A549 (cell line): ENCODE data around the gene SKIL. TPM values are rescaled to one million over a fixed set of nuclear protein-coding genes. Genes with fewer than 3 reads are reported as not detected.

Source experiments
- ATAC-seq, 2 experiments: fragments of 200-7000 bp in 1 of 2; fragments of >200 bp in 1 of 2; cut with Nextera tagmentation in 1 of 2; cut with Tn5 transposase in 1 of 2; 3 replicates each; pipeline versions ENCODE4 v1.8.0 to v1.9.1; 2018 to 2020; ENCODE audit warnings: mild to moderate bottlenecking in 1 of 2, moderate library complexity in 1 of 2
- CTCF ChIA-PET: fragments of 300-600 bp; sonication (Branson Sonifier 250); formaldehyde crosslinking; extraction: SDS; loops from one replicate; lab custom pipeline; 2021; ENCODE audit warnings: antibody characterized with exemption, inconsistent platforms; lab: Yijun Ruan, JAX
- POLR2A ChIA-PET: fragments of 350-600 bp; formaldehyde crosslinking; extraction: SDS; loops from one replicate; lab custom pipeline; 2021; ENCODE audit warnings: antibody characterized with exemption, inconsistent platforms; lab: Yijun Ruan, JAX
- DNase-seq, 2 experiments: peaks; one replicate each; pipeline versions ENCODE4 v3.0.0 to v3.0.0-alpha.2; 2011 to 2016; ENCODE audit warnings: low read depth in 1 of 2, low spot score in 1 of 2
- FAIRE-seq: peaks from 2 replicates; lab custom pipeline; 2011; peaks lifted over from hg19 to GRCh38; lab: Jason Lieb, UNC
- H3K27ac ChIP-seq, 2 experiments: fragments of >200 bp; sonication (Bioruptor Twin); formaldehyde crosslinking; 3 replicates each; pipeline ENCODE4 v1.5.1; 2016 to 2017
- H3K4me1 ChIP-seq: fragments of >200 bp; sonication (Bioruptor Twin); formaldehyde crosslinking; 3 replicates; pipeline ENCODE4 v1.6.1; 2016
- H3K4me2 ChIP-seq: fragments of >200 bp; sonication (Bioruptor Twin); formaldehyde crosslinking; 3 replicates; pipeline ENCODE4 v1.6.1; 2016
- H3K4me3 ChIP-seq: fragments of >200 bp; sonication (Bioruptor Twin); formaldehyde crosslinking; 3 replicates; pipeline ENCODE4 v1.5.1; 2016
- H3K9me3 ChIP-seq: fragments of >200 bp; sonication (Bioruptor Twin); formaldehyde crosslinking; 3 replicates; pipeline ENCODE4 v1.6.1; 2016
- ATOH8 ChIP-seq: fragments of 250-450 bp; sonication (Bioruptor Pico); IDR thresholded peaks from 2 replicates; pipeline ENCODE4 v1.5.0; 2020; ENCODE audit warnings: low read depth, mild to moderate bottlenecking, moderate library complexity
- BCL3 ChIP-seq: fragments of >200 bp; sonication (Bioruptor Twin); formaldehyde crosslinking; IDR thresholded peaks from 3 replicates; pipeline ENCODE4 v1.6.1; 2016
- BHLHE40 ChIP-seq: IDR thresholded peaks from 2 replicates; pipeline ENCODE4 v1.6.1; 2012; ENCODE audit warnings: low read depth, low read length, inconsistent platforms
- CBX2 ChIP-seq: fragments of 200-600 bp; sonication (generic); IDR thresholded peaks from 2 replicates; pipeline ENCODE4 v1.6.1; 2016; ENCODE audit warnings: low read depth, mild to moderate bottlenecking, borderline replicate concordance
- CBX8 ChIP-seq: fragments of 200-600 bp; sonication (generic); IDR thresholded peaks from 2 replicates; pipeline ENCODE4 v1.6.1; 2016
- CEBPB ChIP-seq, 2 experiments: fragments of >200 bp in 1 of 2; sonication (Bioruptor Twin) in 1 of 2; formaldehyde crosslinking in 1 of 2; IDR thresholded peaks; 2 replicates each; pipeline ENCODE4 v1.6.1; 2012 to 2016
- CHD4 ChIP-seq: fragments of 200-600 bp; sonication (generic); IDR thresholded peaks from 2 replicates; pipeline ENCODE4 v1.6.1; 2016; ENCODE audit warnings: antibody characterized with exemption, mild to moderate bottlenecking, borderline replicate concordance
- E2F6 ChIP-seq: IDR thresholded peaks from 2 replicates; pipeline ENCODE4 v1.6.1; 2012; ENCODE audit warnings: low read depth, borderline replicate concordance
- EHF ChIP-seq: fragments of 250-450 bp; sonication (Bioruptor Pico); IDR thresholded peaks from 2 replicates; pipeline ENCODE4 v1.5.0; 2020; ENCODE audit warnings: mild to moderate bottlenecking
- EP300 ChIP-seq, 2 experiments: fragments of >200 bp; sonication (Bioruptor Twin); formaldehyde crosslinking; IDR thresholded peaks; 2 replicates in 1 of 2; 3 replicates in 1 of 2; pipeline ENCODE4 v1.6.1; 2016 to 2017
- HES2 ChIP-seq: fragments of >200 bp; sonication (Bioruptor Twin); formaldehyde crosslinking; IDR thresholded peaks from 2 replicates; pipeline ENCODE4 v1.6.1; 2016
- JUN ChIP-seq, 2 experiments: fragments of >200 bp; sonication (Bioruptor Twin); formaldehyde crosslinking; IDR thresholded peaks; 2 replicates in 1 of 2; 3 replicates in 1 of 2; pipeline ENCODE4 v1.6.1; 2016 to 2017
- JUNB ChIP-seq: fragments of >200 bp; sonication (Bioruptor Twin); formaldehyde crosslinking; IDR thresholded peaks from 2 replicates; pipeline ENCODE4 v1.6.1; 2016
- KDM1A ChIP-seq: fragments of 200-600 bp; sonication (generic); IDR thresholded peaks from 2 replicates; pipeline ENCODE4 v1.6.1; 2016; ENCODE audit warnings: low read depth, mild to moderate bottlenecking
- KDM5A ChIP-seq: fragments of 200-600 bp; sonication (generic); IDR thresholded peaks from 2 replicates; pipeline ENCODE4 v1.6.1; 2016; ENCODE audit warnings: antibody characterized with exemption, mild to moderate bottlenecking
- MAZ ChIP-seq: fragments of 150-350 bp; IDR thresholded peaks from 2 replicates; pipeline ENCODE4 v1.6.1; 2014; ENCODE audit warnings: antibody characterized with exemption, low read depth, low read length, borderline replicate concordance
- MYC ChIP-seq: IDR thresholded peaks from 2 replicates; pipeline ENCODE4 v1.6.1; 2012; ENCODE audit warnings: mild to moderate bottlenecking, inconsistent platforms, low read length, improper control_type of control experiment, borderline replicate concordance
- PHF8 ChIP-seq: fragments of 200-600 bp; sonication (generic); IDR thresholded peaks from 2 replicates; pipeline ENCODE4 v1.6.1; 2016; ENCODE audit warnings: low read depth, mild to moderate bottlenecking, antibody characterized with exemption, moderate library complexity, borderline replicate concordance
- POLR2AphosphoS2 ChIP-seq: conservative IDR thresholded peaks from 2 replicates; pipeline ENCODE4 v1.6.1; 2012; ENCODE audit warnings: low read length, improper control_type of control experiment, inconsistent platforms
- RCOR1 ChIP-seq: fragments of 150-350 bp; IDR thresholded peaks from 2 replicates; pipeline ENCODE4 v1.6.1; 2014; ENCODE audit warnings: antibody characterized with exemption, low read length, low read depth
- REST ChIP-seq: fragments of 200-600 bp; sonication (generic); IDR thresholded peaks from 2 replicates; pipeline ENCODE4 v1.6.1; 2016; ENCODE audit warnings: antibody characterized with exemption, mild to moderate bottlenecking, moderate library complexity
- RNF2 ChIP-seq: fragments of 200-600 bp; sonication (generic); IDR thresholded peaks from 2 replicates; pipeline ENCODE4 v1.6.1; 2016; ENCODE audit warnings: low read depth, mild to moderate bottlenecking, antibody characterized with exemption, moderate library complexity, borderline replicate concordance
- TFCP2L1 ChIP-seq: fragments of 250-450 bp; sonication (Bioruptor Pico); IDR thresholded peaks from 2 replicates; pipeline ENCODE4 v1.5.0; 2021; ENCODE audit warnings: mild to moderate bottlenecking
- TP53 ChIP-seq: fragments of 250-450 bp; sonication (Bioruptor Pico); IDR thresholded peaks from 2 replicates; pipeline ENCODE4 v1.5.0; 2021; ENCODE audit warnings: mild to moderate bottlenecking, moderate library complexity
- USF2 ChIP-seq: fragments of 450-650 bp; IDR thresholded peaks from 2 replicates; pipeline ENCODE4 v1.6.1; 2014; ENCODE audit warnings: antibody characterized with exemption
- ZFP36 ChIP-seq: fragments of 450-650 bp; IDR thresholded peaks from 2 replicates; pipeline ENCODE4 v1.6.1; 2014; ENCODE audit warnings: borderline replicate concordance; ENCODE audit not compliant: partially characterized antibody
- ZNF302 ChIP-seq: fragments of 250-450 bp; sonication (Bioruptor Pico); IDR thresholded peaks from 2 replicates; pipeline ENCODE4 v1.9.0; 2021; ENCODE audit warnings: inconsistent platforms, mild to moderate bottlenecking, moderate library complexity
- WGBS: methylation state at CpG from one replicate; pipeline ENCODE4 v1.1.6; 2017; ENCODE audit errors: missing lambda C conversion rate; 5-methylcytosine and 5-hydroxymethylcytosine counted together
- polyA plus RNA-seq, 4 experiments: library from polyadenylated mRNA; depleted of rRNA in 3 of 4; stranded (reverse); fragments of >200 nt; fragmentation: RNase III in 1 of 4; extraction: RNeasy Plus Mini Kit Qiagen cat#74134 plus additional on column Dnase treatment in 1 of 4; gene quantifications; 2 replicates in 3 of 4; 3 replicates in 1 of 4; pipeline ENCODE4 v1.2.3, GENCODE V29; 2011 to 2017

Gene SKIL
- polyA plus RNA-seq, 2 of the 4 experiments (the other 2 are of a cell fraction) = 39.6 to 64.2 TPM

DNA sequence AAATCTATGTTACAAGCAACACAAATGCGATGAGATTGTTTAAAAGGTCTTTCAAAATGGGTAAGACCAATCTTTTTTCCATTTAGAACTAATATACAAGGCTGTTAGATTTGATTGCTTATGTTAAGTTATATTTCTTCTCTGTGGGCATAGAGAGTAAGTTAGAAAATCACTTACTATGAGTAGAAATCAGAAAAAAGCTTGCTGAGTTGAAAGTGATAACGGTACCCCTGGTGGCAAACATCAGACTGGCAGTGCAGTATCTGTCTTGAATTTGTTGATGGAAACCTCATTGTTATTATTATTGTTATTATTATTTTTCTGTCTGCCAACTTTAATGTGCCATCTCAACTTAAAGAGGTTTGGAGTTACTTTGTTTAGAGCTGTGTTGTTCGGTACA lies 73.5 kb downstream of the SKIL start (continued):
- no peak for TF ChIP-seq TFCP2L1 (CRISPR knock-in tag)

DNA sequence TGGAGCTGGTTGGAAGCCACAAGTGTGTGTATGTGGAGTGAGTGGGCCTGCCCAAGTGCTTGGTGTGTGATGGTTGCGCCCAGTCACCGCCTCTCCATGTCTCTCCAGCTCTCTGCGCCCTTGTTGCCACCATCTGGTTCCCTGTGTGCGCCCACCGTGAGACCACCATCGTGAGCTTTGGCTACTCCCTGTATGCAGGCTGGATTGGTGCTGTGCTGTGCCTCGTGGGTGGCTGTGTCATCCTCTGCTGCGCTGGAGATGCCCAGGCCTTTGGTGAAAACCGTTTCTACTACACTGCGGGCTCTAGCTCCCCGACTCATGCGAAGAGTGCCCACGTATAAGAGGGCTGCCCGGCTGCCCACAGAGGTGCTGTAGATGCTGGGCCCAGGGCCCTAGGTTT lies 74.9 kb downstream of the SKIL start:
- DNase-seq (no peak), FAIRE-seq (no peak), ATAC-seq (no peak)
- Histone ChIP-seq H3K9me3 (no peaks in the 10 kb centered on the region), H3K4me1 (no peaks in the 10 kb centered on the region), H3K4me2 (no peak overlapping the region), H3K27ac (no peak overlapping the region), H3K4me3 (no peak overlapping the region)
- POLR2A ChIA-PET = no interaction called here
- CTCF ChIA-PET = interaction anchor here (0.6 to 2.9 kb wide), 10 partner anchors 8 to 380 kb away, joined by 3 to 12 read pairs (median 4); no protein-coding TSS in a partner anchor
- TF ChIP-seq TFCP2L1 (CRISPR knock-in tag) = no peak
- no peak for TF ChIP-seq ZNF302 (CRISPR knock-in tag)
- no peak for TF ChIP-seq REST
- no peak for TF ChIP-seq BHLHE40
- TF ChIP-seq PHF8 = no peak
- TF ChIP-seq POLR2AphosphoS2 = no peak
- TF ChIP-seq JUN (IDR thresholded peaks at IDR 0.05) = no peak
- no peak for TF ChIP-seq RCOR1
- no peak for TF ChIP-seq RNF2
- TF ChIP-seq ATOH8 (CRISPR knock-in tag) = no peak
- no peak for TF ChIP-seq CEBPB (IDR thresholded peaks at IDR 0.05)
- TF ChIP-seq CBX8 = no peak
- no peak for TF ChIP-seq CBX2
- TF ChIP-seq HES2 = no peak
- no peak for TF ChIP-seq USF2
- 80% methylated on average over 14 of the region's 14 CpGs for WGBS

GRCh38 chr3:170436697-170437096 lies 79.2 kb downstream of the SKIL start:
- H3K9me3 ChIP-seq = no peaks in the 10 kb centered on the region
- H3K4me2 ChIP-seq = no peak overlapping the region
- ATAC-seq = no peak
- H3K27ac ChIP-seq = no peak overlapping the region
- ChIA-PET POLR2A (no interaction called here), CTCF (interaction anchor here (2.3 to 2.7 kb wide), 2 partner anchors 23 to 374 kb away, joined by 7 to 9 read pairs; no protein-coding TSS in a partner anchor)
- no peak for DNase-seq
- TF ChIP-seq RCOR1 (no peak), KDM5A (no peak), E2F6 (no peak), KDM1A (no peak), MYC (no peak), TP53 (CRISPR knock-in tag) (no peak), ZFP36 (no peak), BCL3 (no peak), MAZ (no peak), JUNB (no peak), RNF2 (no peak), EHF (CRISPR knock-in tag) (no peak), EP300 (IDR thresholded peaks at IDR 0.05) (no peak), CHD4 (no peak), USF2 (no peak)
- H3K4me1 ChIP-seq = peaks cover 6% of the 10 kb centered on the region; the same call in 1 of the 3 replicates
- no peak for FAIRE-seq
- H3K4me3 ChIP-seq = no peak overlapping the region
- 90% methylated on average over 2 of the region's 2 CpGs for WGBS
